HEK293T (cell line): ENCODE measurements around the gene CMTM6.
"Not testable (repeated sequence)": the region's sequence is repeated elsewhere in the genome, so short reads cannot be mapped to it uniquely, and the experiment has no call there.

Experiments used
- CTCF ChIA-PET: fragments of 350-600 bp; formaldehyde crosslinking; extraction: SDS; loops from one replicate; lab custom pipeline; 2021; ENCODE audit warnings: antibody characterized with exemption, inconsistent platforms; lab: Yijun Ruan, JAX
- POLR2A ChIA-PET: fragments of 350-600 bp; formaldehyde crosslinking; extraction: SDS; loops from one replicate; lab custom pipeline; 2020; ENCODE audit warnings: antibody characterized with exemption, inconsistent platforms; lab: Yijun Ruan, JAX
- DNase-seq: peaks from one replicate; pipeline ENCODE4 v3.0.0; 2012; ENCODE audit warnings: mixed read lengths; ENCODE audit errors: extremely low spot score
- ARNT ChIP-seq: fragments of 450-650 bp; IDR thresholded peaks from 2 replicates; pipeline ENCODE4 v1.6.1; 2017; ENCODE audit warnings: mild to moderate bottlenecking
- BHLHE40 ChIP-seq: fragments of 450-650 bp; IDR thresholded peaks from 2 replicates; pipeline ENCODE4 v1.6.1; 2016; ENCODE audit warnings: mild to moderate bottlenecking, moderate library complexity, borderline replicate concordance
- CTBP1 ChIP-seq: fragments of 450-650 bp; IDR thresholded peaks from 2 replicates; pipeline ENCODE4 v1.6.1; 2016; ENCODE audit warnings: borderline replicate concordance
- ELF4 ChIP-seq: fragments of 450-650 bp; IDR thresholded peaks from 2 replicates; pipeline ENCODE4 v1.6.1; 2017; ENCODE audit warnings: antibody characterized with exemption
- FOXA1 ChIP-seq: fragments of 450-650 bp; IDR thresholded peaks from 2 replicates; pipeline ENCODE4 v1.6.1; 2016; ENCODE audit warnings: mild to moderate bottlenecking
- FOXK2 ChIP-seq: fragments of 450-650 bp; IDR thresholded peaks from 2 replicates; pipeline ENCODE4 v1.6.1; 2016; ENCODE audit warnings: mild to moderate bottlenecking
- FOXM1 ChIP-seq: fragments of 450-650 bp; IDR thresholded peaks from 2 replicates; pipeline ENCODE4 v1.6.1; 2017; ENCODE audit warnings: mild to moderate bottlenecking, borderline replicate concordance
- HDGF ChIP-seq: fragments of 450-650 bp; IDR thresholded peaks from 2 replicates; pipeline ENCODE4 v1.6.1; 2017; ENCODE audit warnings: antibody characterized with exemption, borderline replicate concordance
- L3MBTL2 ChIP-seq: fragments of 450-650 bp; conservative IDR thresholded peaks from 2 replicates; pipeline ENCODE4 v1.6.1; 2016; ENCODE audit warnings: mild to moderate bottlenecking
- LEF1 ChIP-seq: fragments of 450-650 bp; IDR thresholded peaks from 2 replicates; pipeline ENCODE4 v1.6.1; 2017; ENCODE audit warnings: mild to moderate bottlenecking, borderline replicate concordance
- NFRKB ChIP-seq: fragments of 450-650 bp; IDR thresholded peaks from 2 replicates; pipeline ENCODE4 v1.6.1; 2016; ENCODE audit warnings: mild to moderate bottlenecking, moderate library complexity
- PKNOX1 ChIP-seq: fragments of 450-650 bp; IDR thresholded peaks from 2 replicates; pipeline ENCODE4 v1.6.1; 2016
- SP1 ChIP-seq: fragments of 450-650 bp; IDR thresholded peaks from 2 replicates; pipeline ENCODE4 v1.6.1; 2017
- SUZ12 ChIP-seq: fragments of 450-650 bp; IDR thresholded peaks from 2 replicates; pipeline ENCODE4 v1.6.1; 2016; ENCODE audit warnings: mild to moderate bottlenecking
- TARDBP ChIP-seq: fragments of 450-650 bp; IDR thresholded peaks from 2 replicates; pipeline ENCODE4 v1.6.1; 2016
- ZNF384 ChIP-seq: fragments of 450-650 bp; IDR thresholded peaks from 2 replicates; pipeline ENCODE4 v1.6.1; 2016

CMTM6 gene

GRCh38 chr3:32540899-32541298, 38.2 kb upstream of the CMTM6 start:
- POLR2A ChIA-PET = no interaction called here
- no peak for DNase-seq
- TF ChIP-seq PKNOX1 = no peak
- no peak for TF ChIP-seq FOXK2
- TF ChIP-seq HDGF = no peak
- no peak for TF ChIP-seq BHLHE40
- TF ChIP-seq FOXM1 = no peak
- TF ChIP-seq LEF1 = no peak
- TF ChIP-seq NFRKB = no peak
- CTCF ChIA-PET = no interaction called here

GRCh38 chr3:32532434-32532833, 29.8 kb upstream of the CMTM6 start:
- no peak for DNase-seq
- TF ChIP-seq FOXA1 = no peak
- no peak for TF ChIP-seq FOXK2
- no peak for TF ChIP-seq L3MBTL2
- TF ChIP-seq LEF1 = no peak
- no peak for TF ChIP-seq ELF4
- no peak for TF ChIP-seq HDGF
- no peak for TF ChIP-seq SUZ12
- no peak for TF ChIP-seq TARDBP
- TF ChIP-seq SP1 = no peak
- no peak for TF ChIP-seq FOXM1
- no peak for TF ChIP-seq ZNF384
- POLR2A ChIA-PET = no interaction called here
- CTCF ChIA-PET = interaction anchor here (0.7 kb wide), 2 partner anchors 8 to 14 kb away, joined by 3 read pairs; no protein-coding TSS in a partner anchor

- ChIA-PET POLR2A (no interaction called here), CTCF (no interaction called here)
- TF ChIP-seq HDGF = no peak
- no peak for TF ChIP-seq SUZ12
- TF ChIP-seq L3MBTL2 = no peak
- no peak for TF ChIP-seq FOXA1
- no peak for TF ChIP-seq FOXK2
- no peak for TF ChIP-seq BHLHE40
- TF ChIP-seq ELF4 = no peak
- no peak for TF ChIP-seq PKNOX1
- TF ChIP-seq FOXM1 = no peak
- TF ChIP-seq CTBP1 = no peak
- no peak for TF ChIP-seq LEF1
- no peak for DNase-seq
Observed at GRCh38 chr3:32531010-32531647, 28.5 kb upstream of the CMTM6 start.

- POLR2A ChIA-PET = no interaction called here
- TF ChIP-seq BHLHE40 = no peak
- CTCF ChIA-PET = no interaction called here
- no peak for DNase-seq
Observed at GRCh38 chr3:32525720-32526119, 23.1 kb upstream of the CMTM6 start.

GRCh38 chr3:32522682-32523081, 20.0 kb upstream of the CMTM6 start:
- POLR2A ChIA-PET = no interaction called here
- CTCF ChIA-PET = no interaction called here
- TF ChIP-seq HDGF (no peak), CTBP1 (no peak), FOXK2 (no peak), SP1 (no peak), L3MBTL2 (no peak), ARNT (no peak), SUZ12 (no peak), NFRKB (no peak), ZNF384 (no peak), FOXA1 (no peak)
- no peak for DNase-seq

GRCh38 chr3:32518921-32519320, 16.3 kb upstream of the CMTM6 start:
- POLR2A ChIA-PET, DNase-seq: not testable (repeated sequence)
- CTCF ChIA-PET = interaction anchor here (0.8 to 0.9 kb wide), 2 partner anchors 51 to 148 kb away, joined by 3 read pairs; no protein-coding TSS in a partner anchor

GRCh38 chr3:32516751-32517150, 14.1 kb upstream of the CMTM6 start:
- DNase-seq, POLR2A ChIA-PET, CTCF ChIA-PET: not testable (repeated sequence)

GRCh38 chr3:32511005-32511404, 8.4 kb upstream of the CMTM6 start:
- TF ChIP-seq NFRKB (no peak), FOXA1 (no peak), FOXM1 (no peak), HDGF (no peak), FOXK2 (no peak), PKNOX1 (no peak), TARDBP (no peak), CTBP1 (no peak), ARNT (no peak), SP1 (no peak), LEF1 (no peak), BHLHE40 (no peak), SUZ12 (no peak), ZNF384 (no peak)
- ChIA-PET POLR2A (interaction anchor here (1.4 kb wide), 2 partner anchors 59 to 174 kb away, joined by 4 read pairs; partner anchors contain the start of gene CNOT10), CTCF (no interaction called here)
- no peak for DNase-seq
